GM19468 (cell line): ENCODE data around the gene PAFAH1B1.
"Not testable (repeated sequence)": the region's sequence is repeated elsewhere in the genome, so short reads cannot be mapped to it uniquely, and the experiment has no call there.

Experiments
- ATAC-seq: cut with Tn5 transposase; IDR thresholded peaks from one replicate; pipeline ENCODE4 v1.9.1; 2021; ENCODE audit warnings: mild to moderate bottlenecking, moderate library complexity, moderate number of reproducible peaks; ENCODE audit not compliant: unreplicated experiment; ENCODE audit errors: extremely low read depth

Gene PAFAH1B1

DNA sequence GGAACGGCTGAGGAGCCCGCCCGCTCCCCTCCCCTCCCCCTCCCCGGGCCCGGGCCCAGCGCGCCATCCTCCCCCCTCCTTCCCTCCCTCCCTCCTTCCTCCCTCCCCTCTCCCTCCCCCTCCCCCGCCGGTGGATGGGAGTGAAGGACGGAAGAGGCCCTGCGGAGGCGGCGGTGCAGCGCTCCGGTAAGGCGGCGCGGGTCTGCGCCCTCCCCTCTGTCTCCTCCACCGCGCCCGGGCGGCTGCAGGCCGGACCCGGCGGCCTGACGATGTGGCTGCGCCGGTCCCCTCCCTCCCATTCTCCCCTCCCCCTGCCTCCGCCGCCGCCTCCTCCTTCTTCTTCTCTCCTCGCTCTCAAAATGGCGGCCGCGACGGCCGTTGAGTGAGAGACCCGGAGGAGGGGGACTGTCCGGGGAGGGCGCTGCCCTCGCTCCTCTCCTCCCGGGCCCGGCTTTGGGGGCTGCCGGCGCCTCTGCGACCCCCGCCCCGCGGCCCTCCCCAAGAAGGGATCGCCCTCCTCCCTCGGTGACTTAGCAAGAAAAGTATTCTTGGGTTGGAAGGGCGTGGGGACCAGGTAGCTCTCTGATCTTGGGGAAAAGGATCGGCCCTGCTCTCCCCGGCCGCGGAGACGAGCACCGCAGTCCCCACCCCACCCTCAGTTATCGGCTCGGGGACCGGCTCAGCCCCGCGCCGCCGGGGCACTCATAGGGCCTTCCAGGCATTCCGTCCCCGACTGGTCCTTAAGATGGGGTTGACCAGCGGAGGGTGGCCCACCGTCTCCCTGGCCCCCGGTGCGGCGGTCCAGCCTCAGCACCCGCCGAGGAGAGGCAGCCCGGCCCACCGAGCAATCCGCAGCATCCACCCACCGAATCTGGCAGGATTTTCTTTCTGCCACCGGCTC, 617 bp downstream of the PAFAH1B1 start:
- no peak for ATAC-seq

DNA sequence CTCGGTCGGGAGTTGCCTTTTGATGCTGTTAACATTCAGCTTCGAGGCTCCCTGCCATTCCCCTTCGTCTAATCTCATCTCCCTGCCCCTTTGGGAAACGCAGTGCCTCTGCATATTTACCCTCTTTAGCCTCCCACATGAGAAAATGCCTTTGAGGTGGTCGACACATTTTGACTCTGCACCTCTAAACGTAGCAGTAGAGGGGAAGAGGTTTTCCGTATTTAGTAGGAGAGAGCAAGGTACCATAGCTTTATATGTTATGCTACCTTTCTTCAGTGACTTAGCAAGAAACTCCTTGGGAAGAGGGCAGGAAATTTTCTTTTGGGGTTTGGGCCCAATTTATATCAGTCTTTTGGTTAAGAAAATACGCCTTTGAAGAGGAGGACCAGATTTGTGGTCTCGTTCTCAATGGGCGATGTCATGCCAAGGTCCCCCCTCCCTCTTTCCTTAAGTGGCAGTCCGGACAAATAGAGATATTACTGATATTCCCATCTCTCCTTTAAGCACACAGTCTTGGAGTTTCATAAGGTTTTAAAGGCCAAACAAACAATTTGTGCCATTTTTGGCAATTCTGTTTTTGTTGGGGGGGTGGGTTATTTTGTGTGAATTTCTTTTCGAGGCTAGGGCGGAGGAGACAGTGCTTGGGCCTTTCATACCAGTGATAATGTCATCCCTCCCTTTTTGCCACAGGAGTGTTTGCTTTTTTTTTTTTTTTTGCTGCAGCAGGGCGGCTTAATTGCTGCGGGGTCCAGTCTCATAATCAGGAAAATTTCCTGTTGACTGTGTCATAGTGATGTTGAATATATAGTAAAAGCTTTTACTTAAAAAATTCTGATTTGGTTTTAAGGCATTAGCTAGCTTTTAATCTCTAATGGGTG, 1.5 kb downstream of the PAFAH1B1 start:
- no peak for ATAC-seq

DNA sequence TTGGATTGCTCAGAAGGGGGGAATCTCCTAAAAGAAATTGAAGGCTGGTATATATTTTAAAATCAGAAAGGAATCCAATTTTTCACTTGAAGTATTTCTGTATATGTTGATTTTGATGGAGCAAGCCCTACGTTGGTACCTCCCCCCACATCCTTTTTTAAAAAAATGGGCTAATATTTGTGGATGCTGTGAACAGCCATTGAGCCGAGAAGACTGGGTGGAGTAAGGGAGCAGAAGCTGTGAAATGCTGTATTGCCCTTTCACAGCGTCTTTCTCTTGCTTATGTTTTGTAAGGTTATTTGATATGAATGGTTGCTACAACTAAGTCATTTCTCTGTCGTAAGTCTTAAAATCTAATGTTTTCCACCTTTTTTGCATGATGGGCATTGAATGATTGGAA, 2.3 kb downstream of the PAFAH1B1 start:
- no peak for ATAC-seq

DNA sequence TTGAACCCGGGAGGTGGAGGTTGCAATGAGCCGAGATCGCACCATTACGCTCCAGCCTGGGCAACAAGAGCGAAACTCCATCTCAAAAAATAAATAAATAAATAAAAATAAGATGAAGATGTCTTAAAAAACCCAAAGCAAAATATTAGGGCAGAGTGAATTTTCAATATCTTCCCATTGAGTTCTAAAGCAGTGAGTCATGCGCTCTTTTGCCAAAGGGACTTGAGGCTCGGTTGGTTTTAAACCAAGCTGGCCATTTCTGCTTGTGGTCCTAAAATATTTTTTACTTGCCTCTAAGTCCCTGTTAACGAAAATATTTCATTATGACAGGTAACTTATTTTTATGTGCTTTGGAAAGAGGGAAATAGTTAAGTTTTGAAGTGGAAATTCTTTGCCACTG, 4.7 kb downstream of the PAFAH1B1 start:
- ATAC-seq, result no peak

DNA sequence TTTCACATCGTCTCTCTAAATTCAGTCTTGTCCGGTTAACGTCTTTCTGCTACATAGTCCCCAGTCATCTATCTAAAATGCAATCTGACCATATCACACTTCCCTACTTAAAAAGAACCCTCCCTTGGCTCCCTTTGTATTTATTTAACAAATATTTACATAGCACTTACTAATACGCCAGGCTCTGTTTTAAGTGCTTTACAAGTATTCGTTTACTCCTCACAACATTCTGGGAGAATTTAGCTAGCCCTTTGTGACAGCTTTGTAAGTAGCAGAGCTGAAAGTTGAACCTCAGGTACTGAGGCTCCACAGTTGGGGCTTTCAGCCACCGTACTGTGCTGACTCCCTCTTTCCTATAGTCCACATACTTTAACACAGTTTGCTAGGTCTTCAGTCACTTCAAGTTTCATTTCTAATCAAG, 9.2 kb downstream of the PAFAH1B1 start:
- ATAC-seq, result no peak

DNA sequence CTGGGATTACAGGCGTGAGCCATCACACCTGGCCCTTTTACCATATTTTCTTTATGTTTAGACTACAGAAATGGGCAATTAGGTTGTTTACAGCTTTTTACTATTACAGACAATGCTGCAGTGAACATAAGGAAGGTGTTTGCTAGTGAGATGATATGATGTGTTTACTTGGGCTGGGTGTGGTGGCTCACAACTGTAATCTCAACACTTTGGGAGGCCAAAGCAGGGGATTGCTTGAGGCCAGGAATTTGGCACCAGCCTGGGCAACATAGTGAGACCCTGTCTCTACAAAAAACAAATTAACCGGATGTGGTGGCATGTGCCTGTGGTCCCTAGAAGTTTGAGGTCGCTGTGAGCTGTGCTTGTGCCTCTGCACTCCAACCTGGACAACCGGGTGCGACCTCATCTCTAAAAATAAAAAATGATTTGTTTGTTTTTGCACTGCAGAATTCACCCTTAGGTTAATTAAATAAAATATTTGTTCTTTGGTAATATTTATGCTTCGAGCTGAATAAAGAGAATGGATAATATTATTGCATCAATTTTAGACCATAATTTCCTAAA, 15.0 kb downstream of the PAFAH1B1 start:
- ATAC-seq, result no peak

DNA sequence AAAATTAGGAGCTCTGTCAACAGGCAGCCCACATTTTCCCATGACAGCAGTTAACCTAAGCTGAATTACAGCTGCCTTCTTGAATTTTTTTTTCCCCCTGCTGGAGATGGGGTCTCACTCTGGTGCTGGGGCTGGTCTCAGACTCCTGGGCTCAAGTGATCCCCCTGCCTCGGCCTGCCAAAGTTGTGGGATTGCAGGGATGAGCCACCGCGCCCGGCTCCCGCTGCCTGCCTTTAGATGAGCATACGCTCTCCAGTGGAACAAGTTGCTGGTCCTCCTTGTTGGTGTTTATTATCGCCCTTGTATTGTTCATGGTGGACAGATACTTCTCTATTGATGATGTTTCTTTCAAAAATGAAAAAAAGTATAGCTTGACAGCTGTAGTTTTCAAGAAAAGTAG, 15.6 kb downstream of the PAFAH1B1 start:
- ATAC-seq, result no peak

DNA sequence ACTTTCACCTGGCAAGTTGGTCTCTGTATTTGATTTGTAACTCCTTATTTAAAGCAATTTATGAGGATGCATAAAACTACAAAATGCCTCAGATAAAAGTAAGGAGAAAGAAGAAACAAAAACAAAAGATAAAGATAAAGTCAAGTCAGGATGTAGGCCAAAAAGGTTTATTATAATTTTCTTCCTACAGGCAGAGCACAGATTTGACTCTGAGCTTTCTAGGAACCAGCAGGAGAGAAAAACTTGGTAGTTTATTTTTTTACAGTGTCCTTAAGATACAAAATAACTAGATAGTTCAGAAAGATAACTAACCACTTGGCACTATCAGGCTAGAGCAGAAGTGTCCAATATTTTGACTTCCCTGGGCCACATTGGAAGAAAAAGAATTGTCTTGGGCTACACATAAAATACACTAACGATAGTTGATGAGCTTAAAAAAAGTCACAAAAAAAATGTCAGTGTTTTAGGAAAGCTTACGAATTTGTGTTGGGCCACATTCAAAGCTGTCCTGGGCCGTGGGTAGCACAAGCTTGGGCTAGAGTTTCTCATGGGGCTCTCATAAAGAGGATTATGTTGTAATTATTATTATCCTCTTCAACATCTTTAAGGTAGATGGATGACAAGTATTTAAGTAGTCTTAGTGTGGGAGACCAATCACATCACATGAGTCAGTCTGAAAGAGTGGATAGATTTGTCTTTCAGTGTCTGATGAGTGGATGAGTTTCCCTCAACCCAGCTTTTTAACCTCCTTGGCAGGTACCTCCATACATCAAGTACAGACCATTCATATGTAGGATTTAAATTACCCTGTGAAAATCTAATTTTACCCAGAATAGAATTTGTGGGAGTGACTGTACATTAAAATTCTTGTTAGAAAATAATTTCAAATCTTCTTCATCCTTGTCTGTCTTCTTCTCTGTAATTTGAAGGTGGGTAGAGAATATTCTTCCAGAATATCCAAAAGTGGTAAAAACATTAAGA, 17.0 kb downstream of the PAFAH1B1 start:
- no peak for ATAC-seq

DNA sequence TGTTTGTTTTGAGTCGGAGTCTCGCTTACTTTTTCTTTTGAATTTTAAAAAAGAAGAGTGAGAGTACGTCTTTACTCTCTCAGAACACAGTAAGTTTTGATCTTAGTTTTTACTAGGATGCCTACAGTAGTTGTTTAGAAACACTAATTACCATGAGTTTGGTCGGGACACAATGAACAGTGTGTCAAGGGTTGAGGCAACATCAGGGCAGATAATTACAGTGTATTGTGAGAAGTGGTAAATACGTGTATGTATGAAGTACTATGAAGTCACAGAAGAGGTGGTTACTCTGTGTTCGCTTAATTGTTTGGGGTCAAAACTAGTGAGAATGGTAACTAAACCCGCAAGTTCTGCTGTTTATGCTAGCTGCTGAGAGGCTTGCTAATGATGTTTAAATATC, 18.2 kb downstream of the PAFAH1B1 start:
- ATAC-seq, result no peak

DNA sequence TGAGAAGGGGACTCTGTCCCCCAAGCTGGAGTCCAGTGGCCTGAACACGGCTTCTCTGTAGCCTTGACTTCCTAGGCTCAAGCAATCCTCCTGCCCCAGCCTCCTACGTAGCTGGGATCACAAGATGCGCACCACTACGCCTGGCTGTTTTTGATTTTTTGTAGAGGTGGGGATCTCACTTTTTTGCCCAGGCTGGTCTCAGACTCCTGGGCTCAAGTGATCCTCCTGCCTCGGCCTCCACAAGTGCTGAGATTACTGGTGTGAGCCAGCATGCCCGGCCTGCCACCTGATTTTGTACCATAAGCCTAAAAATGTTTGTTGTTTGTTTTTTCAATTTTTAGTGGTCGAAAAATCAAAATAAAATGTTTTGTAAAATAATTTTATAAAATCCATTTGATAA, 19.2 kb downstream of the PAFAH1B1 start:
- ATAC-seq, result no peak

DNA sequence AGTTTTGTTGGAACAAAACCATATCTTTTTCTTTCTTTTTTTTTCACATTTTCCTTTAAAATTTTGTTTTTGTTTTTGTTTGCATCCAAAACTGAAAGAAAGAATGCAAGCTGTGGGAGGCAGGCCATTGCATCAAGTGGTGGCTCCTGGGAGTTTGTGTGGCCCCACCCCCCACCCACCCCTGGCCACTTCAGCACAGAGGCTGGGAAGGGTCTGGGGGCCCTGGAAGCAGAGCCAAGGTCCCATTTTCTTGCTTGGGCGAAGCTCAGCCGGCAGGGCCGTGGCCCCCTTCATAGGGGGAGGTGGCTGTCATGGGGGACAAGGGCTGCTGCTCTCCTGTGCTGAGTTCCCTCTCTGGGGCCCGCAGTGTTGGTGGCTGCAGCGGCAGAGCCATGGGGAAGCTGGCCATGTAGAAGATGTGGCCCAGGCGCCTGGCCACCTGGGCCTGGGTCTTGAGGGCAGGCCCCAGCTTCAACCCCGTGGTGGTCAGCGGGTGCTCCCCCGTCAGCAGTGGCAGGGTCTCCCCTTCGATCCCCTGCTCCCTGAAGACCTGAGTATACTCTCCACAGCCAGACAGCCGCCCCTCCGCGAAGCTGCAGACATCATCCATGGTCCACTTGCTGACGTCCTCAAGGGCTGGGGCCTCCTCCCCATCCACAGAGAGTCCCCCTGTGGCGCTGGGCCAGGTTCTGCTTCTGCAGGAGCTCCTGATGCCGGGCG, 19.8 kb downstream of the PAFAH1B1 start:
- no peak for ATAC-seq

DNA sequence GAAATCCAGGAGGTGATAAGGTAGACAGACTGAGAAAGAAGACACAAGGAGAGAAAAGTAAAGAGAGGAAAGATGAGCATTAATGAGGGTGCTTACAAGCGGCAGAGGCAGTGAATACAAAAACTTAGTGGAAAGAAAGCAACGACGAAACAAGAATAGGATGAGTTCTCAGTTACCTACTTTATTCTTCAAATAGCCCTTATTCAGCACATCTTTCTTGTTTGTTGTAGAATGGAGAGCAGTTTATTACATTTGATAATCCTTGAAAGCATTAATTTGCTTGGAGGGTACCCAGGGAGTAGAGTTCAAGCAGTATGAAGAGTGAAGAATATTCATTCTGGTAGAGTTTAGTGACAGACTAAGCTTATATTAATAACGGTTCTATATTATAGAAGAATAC, 22.4 kb downstream of the PAFAH1B1 start:
- no peak for ATAC-seq

DNA sequence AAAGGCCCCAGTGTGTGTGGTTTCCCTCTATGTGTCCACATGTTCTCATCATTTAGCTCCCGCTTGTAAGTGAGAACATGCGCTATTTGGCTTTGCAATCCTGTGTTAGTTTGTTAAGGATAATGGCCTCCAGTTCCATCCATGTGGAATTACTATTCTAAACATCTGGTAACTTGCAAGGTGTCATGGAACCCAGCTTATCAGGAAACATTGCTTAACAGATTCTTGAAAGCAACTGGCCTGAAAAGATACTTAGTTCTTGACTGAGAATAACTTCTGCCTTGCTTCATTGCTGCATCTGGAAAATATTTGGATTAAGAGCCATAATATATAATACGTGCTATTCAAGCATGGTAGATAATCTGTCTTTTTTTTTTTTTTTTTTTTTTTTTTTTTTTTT, 27.8 kb downstream of the PAFAH1B1 start:
- no peak for ATAC-seq

DNA sequence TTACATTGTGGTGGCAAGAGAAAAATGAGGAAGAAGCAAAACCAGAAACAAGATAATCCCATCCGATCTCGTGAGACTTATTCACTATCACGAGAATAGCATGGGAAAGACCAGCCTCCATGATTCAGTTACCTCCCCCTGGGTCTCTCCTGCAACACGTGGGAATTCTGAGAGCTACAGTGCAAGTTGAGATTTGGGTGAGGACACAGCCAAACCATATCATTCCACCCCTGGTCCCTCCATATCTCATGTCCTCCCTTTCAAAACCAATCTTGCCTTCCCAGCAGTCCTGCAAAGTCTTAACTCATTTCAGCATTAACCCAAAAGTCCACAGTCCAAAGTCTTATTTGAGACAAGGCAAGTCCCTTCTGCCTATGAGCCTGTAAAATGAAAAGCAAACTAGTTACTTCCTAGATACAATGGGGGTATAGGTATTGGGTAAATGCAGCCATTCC, 28.5 kb downstream of the PAFAH1B1 start:
- not testable (repeated sequence) for ATAC-seq

DNA sequence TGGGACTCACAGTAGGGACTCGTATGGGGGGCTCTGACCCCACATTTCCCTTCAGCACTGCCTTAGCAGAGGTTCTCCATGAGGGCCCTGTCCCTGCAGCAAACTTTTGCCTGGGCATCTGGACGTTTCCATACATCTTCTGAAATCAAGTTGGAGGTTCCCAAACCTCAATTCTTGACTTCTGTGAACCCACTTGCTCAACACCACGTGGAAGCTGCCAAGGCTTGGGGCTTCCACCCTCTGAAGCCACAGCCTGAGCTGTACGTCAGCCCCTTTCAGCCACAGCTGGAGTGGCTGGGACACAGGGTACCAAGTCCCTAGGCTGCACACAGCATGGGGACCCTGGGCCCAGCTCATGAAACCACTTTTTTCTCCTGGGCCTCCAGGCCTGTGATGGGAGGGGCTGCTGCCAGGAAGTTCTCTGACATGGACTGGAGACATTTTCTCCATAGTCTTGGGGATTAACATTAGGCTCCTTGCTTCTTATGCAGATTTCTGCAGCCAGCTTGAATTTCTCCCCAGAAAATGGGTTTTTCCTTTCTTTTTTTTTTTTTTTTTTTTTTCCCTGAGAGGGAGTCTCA, 29.4 kb downstream of the PAFAH1B1 start:
- ATAC-seq, result not testable (repeated sequence)

DNA sequence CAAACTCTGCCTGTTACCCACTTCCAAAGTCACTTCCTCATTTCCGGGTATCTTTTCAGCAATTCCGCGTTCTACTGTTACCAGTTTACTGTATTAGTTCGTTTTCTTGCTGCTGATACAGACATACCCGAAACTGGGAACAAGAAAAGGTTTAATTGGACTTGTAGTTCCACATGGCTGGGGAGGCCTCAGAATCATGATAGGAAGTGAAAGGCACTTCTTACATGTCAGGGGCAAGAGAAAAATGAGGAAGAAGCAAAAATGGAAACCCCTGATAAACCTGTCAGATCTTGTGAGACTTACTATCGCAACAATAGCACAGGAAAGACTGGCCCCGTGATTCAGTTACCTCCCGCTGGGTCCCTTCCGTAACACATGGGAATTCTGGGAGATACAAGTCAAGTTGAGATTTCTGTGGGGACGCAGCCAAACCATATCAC, 30.9 kb downstream of the PAFAH1B1 start:
- no peak for ATAC-seq

DNA sequence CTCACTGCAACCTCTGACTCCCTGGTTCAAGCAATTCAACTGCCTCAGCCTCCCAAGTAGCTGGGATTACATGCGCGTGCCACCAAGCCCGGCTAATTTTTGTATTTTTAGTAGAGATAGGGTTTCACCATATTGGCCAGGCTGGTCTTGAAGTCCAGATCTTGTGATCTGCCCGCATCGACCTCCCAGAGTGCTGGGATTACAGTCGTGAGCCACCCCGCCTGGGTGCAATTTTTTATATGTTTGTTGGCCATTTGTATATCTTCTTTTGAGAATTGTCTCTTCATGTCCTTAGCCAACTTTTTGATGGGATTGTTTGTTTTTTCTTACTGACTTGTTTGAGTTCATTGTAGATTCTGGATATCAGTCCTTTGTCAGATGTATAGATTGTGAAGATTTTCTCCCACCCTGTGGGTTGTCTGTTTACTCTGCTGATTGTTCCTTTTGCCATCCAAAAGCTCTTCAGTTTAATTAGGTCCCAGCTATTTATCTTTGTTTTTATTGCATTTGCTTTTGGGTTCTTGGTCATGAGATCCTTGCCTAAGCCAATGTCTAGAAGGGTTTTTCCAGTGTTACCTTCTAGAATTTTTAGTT, 33.3 kb downstream of the PAFAH1B1 start:
- ATAC-seq, result not testable (repeated sequence)

DNA sequence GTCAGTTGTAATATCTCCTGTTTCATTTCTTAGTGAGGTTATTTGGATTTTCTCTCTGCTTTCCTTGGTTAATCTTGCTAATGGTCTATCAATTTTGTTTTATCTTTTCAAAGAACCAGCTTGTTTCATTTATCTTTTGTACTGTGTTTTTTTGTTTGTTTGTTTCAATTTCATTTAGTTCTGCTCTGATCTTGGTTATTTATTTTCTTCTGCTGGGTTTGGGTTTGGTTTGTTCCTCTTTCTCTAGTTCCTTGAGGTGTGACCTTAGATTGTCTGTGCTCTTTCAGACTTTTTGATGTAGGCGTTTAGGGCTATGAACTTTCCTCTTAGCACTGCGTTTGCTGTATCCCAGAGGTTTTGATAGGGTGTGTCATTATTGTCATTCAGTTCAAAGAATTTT, 35.5 kb downstream of the PAFAH1B1 start:
- ATAC-seq, result not testable (repeated sequence)
